ENCODE measurements around the gene PSMA1.

- no peak for TF ChIP-seq POLR2A (IDR thresholded peaks at IDR 0.05)
- TF ChIP-seq, protein P1, sequence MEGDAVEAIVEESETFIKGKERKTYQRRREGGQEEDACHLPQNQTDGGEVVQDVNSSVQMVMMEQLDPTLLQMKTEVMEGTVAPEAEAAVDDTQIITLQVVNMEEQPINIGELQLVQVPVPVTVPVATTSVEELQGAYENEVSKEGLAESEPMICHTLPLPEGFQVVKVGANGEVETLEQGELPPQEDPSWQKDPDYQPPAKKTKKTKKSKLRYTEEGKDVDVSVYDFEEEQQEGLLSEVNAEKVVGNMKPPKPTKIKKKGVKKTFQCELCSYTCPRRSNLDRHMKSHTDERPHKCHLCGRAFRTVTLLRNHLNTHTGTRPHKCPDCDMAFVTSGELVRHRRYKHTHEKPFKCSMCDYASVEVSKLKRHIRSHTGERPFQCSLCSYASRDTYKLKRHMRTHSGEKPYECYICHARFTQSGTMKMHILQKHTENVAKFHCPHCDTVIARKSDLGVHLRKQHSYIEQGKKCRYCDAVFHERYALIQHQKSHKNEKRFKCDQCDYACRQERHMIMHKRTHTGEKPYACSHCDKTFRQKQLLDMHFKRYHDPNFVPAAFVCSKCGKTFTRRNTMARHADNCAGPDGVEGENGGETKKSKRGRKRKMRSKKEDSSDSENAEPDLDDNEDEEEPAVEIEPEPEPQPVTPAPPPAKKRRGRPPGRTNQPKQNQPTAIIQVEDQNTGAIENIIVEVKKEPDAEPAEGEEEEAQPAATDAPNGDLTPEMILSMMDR (IDR thresholded peaks at IDR 0.05), result no peak
Observed at GRCh38 chr11:14502039-14502438, 18.1 kb downstream of the PSMA1 start.

Data from right lobe of liver (tissue), 4 donors.